K562 (cell line): ENCODE data around the gene FCGR3A. TPM values are rescaled to one million over a fixed set of nuclear protein-coding genes. Genes with fewer than 3 reads are reported as not detected.
A peak's percentile ranks its signal among the peaks of the same experiment; 100 is the strongest.

Experiments
- ARID2 ChIP-seq: fragments of 450-650 bp; IDR thresholded peaks from 2 replicates; pipeline ENCODE4 v1.6.1; 2017; ENCODE audit warnings: antibody characterized with exemption, mild to moderate bottlenecking
- BRD4 ChIP-seq: fragments of 200-600 bp; sonication (generic); IDR thresholded peaks from 2 replicates; pipeline ENCODE4 v1.6.1; 2017; ENCODE audit warnings: inconsistent platforms
- CTBP1 ChIP-seq: fragments of 450-650 bp; IDR thresholded peaks from 2 replicates; pipeline ENCODE4 v1.6.1; 2016; ENCODE audit warnings: borderline replicate concordance
- CUX1 ChIP-seq: fragments of 200-800 bp; sonication (Bioruptor generic); IDR thresholded peaks from 2 replicates; pipeline ENCODE4 v1.6.1; 2016; ENCODE audit warnings: missing genetic modification characterization, missing compliant biosample characterization
- GATAD2B ChIP-seq: fragments of 450-650 bp; IDR thresholded peaks from 2 replicates; pipeline ENCODE4 v1.6.1; 2017; ENCODE audit warnings: mild to moderate bottlenecking, borderline replicate concordance
- IRF1 ChIP-seq: sonication (generic); formaldehyde crosslinking; IDR thresholded peaks from 2 replicates; pipeline ENCODE4 v1.8.0; 2022; ENCODE audit warnings: missing genetic modification reagents, mild to moderate bottlenecking, borderline replicate concordance
- KLF13 ChIP-seq: fragments of 450-650 bp; IDR thresholded peaks from 2 replicates; pipeline ENCODE4 v1.6.1; 2016; ENCODE audit warnings: missing genetic modification characterization, low read depth, mild to moderate bottlenecking, missing compliant biosample characterization, moderate library complexity, borderline replicate concordance
- MLLT1 ChIP-seq, 2 experiments: fragments of 450-650 bp; IDR thresholded peaks; 2 replicates each; pipeline ENCODE4 v1.6.1; 2016
- MTA3 ChIP-seq: fragments of 450-650 bp; formaldehyde crosslinking; IDR thresholded peaks from 2 replicates; pipeline ENCODE4 v1.6.1; 2017; ENCODE audit warnings: mild to moderate bottlenecking, borderline replicate concordance
- PHB ChIP-seq: fragments of 250-450 bp; sonication (Bioruptor Pico); IDR thresholded peaks from 2 replicates; pipeline ENCODE4 v1.5.0; 2021
- SOX6 ChIP-seq: fragments of 450-650 bp; IDR thresholded peaks from 2 replicates; pipeline ENCODE4 v1.6.1; 2014; ENCODE audit warnings: mild to moderate bottlenecking
- SRSF9 ChIP-seq: fragments of 200-400 bp; formaldehyde crosslinking; IDR thresholded peaks from 2 replicates; pipeline ENCODE4 v1.6.1; 2017; ENCODE audit warnings: low read depth, low read length, borderline replicate concordance
- ZNF165 ChIP-seq: fragments of 250-450 bp; sonication (Bioruptor Pico); IDR thresholded peaks from 2 replicates; pipeline ENCODE4 v1.4.0; 2020; ENCODE audit warnings: borderline replicate concordance
- ZNF263 ChIP-seq: sonication (generic); formaldehyde crosslinking; IDR thresholded peaks from 2 replicates; pipeline ENCODE4 v1.8.0; 2022; ENCODE audit warnings: mild to moderate bottlenecking, missing genetic modification reagents, borderline replicate concordance
- ZNF785 ChIP-seq: fragments of 250-450 bp; sonication (Bioruptor Pico); IDR thresholded peaks from 2 replicates; pipeline ENCODE4 v1.4.0; 2020; ENCODE audit warnings: mild to moderate bottlenecking
- polyA plus RNA-seq, 8 experiments: library from polyadenylated mRNA; depleted of rRNA in 4 of 8; stranded (reverse) in 5 of 8; unstranded in 3 of 8; fragments of >200 nt; fragmentation: Nextera tagmentation in 2 of 8; fragmentation: Illumina TruSeq in 1 of 8; extraction: Ambion mirVana in 2 of 8; extraction: Trizol in 1 of 8; gene quantifications; 2 replicates each; pipeline versions ENCODE4 v1.2.1 to v1.2.3, GENCODE V29; 2011 to 2014; ENCODE audit warnings: inconsistent platforms in 1 of 8, missing spikeins in 1 of 8
- total RNA-seq, 7 experiments: library from RNA; depleted of rRNA in 6 of 7; stranded (reverse); fragments of >200 nt in 6 of 7; fragmentation: Illumina TruSeq in 2 of 7; extraction: Trizol in 2 of 7; gene quantifications; 2 replicates each; pipeline versions ENCODE4 v1.2.1 to v1.2.3, GENCODE V29; 2011 to 2021; ENCODE audit warnings: low replicate concordance in 1 of 7
- TF ChIP-seq, protein P1 (sequence below), 2 experiments: fragments of 450-650 bp in 1 of 2; sonication (generic) in 1 of 2; formaldehyde crosslinking in 1 of 2; IDR thresholded peaks in 1 of 2; conservative IDR thresholded peaks in 1 of 2; 2 replicates each; pipeline versions ENCODE4 v1.6.1 to v1.8.1; 2016 to 2023; ENCODE audit warnings: mild to moderate bottlenecking in 2 of 2, moderate library complexity in 2 of 2, inconsistent platforms in 1 of 2, missing genetic modification reagents in 1 of 2

The FCGR3A gene
- total and polyA plus RNA-seq, 9 of the 15 experiments (the other 6 are each of a cell fraction or from before 2014, with no cell fraction given), result 0.04 to 0.29 (median 0.14) TPM; not detected in 3

DNA sequence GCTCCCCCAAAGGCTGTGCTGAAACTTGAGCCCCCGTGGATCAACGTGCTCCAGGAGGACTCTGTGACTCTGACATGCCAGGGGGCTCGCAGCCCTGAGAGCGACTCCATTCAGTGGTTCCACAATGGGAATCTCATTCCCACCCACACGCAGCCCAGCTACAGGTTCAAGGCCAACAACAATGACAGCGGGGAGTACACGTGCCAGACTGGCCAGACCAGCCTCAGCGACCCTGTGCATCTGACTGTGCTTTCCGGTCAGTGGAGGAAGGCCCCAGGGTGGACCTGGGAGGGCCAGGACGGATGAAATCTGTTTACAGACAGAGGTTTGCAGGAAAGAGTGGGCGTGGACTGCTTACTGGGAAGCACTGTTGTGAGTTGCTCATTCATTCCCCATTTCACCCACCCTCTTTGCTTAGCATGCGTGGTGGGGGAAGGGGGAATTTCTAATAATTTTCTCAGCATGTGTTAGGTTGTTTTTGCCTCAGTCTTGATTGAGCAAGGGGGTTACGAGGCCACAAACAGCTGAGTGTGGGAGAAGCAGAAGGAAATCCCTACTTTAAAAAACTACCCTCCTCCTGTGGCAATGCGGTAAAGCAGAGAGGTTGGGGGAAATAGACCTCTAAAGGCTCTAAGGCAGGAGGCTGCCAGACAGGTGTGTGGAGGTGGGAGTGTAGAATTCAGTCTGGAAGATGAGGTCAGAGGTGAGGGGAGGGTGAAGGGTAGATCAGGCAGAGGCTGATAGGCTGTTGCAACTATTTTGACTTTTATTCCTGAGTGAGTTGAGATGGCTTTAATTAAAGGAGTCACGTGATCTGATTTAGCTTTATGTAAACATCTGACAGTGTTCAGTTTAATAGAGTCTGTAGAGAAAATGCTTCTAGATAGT is 43.0 kb downstream of the FCGR3A start (continued):
- TF ChIP-seq MTA3 (no peak), CUX1 (CRISPR knock-in tag) (no peak), SRSF9 (no peak), PHB (CRISPR knock-in tag) (no peak), ZNF263 (CRISPR knock-in tag) (peak; percentile 87), BRD4 (no peak), ZNF785 (CRISPR knock-in tag) (no peak), ZNF165 (no peak), KLF13 (peak; percentile 59; the same call in 1 of the 2 replicates), CTBP1 (peak; percentile 42; the same call in 1 of the 2 replicates), SOX6 (0 out of 2 replicates have a peak, but pooled peaks have one; percentile 14), IRF1 (CRISPR knock-in tag) (no peak), ARID2 (no peak), MLLT1 (IDR thresholded peaks at IDR 0.05) (0 out of 4 replicates have a peak, but pooled peaks of 1 of the 2 experiments have one; percentile 15), GATAD2B (no peak)
- TF ChIP-seq, protein P1, sequence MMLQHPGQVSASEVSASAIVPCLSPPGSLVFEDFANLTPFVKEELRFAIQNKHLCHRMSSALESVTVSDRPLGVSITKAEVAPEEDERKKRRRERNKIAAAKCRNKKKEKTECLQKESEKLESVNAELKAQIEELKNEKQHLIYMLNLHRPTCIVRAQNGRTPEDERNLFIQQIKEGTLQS (IDR thresholded peaks at IDR 0.05), result 0 out of 2 replicates have a peak, but pooled peaks have one; percentile 18
- TF ChIP-seq, protein P1 (CRISPR knock-in tag; conservative IDR thresholded peaks at IDR 0.05), result no peak
